DMS 273 (cell line): ENCODE results near the gene TSBP1.
"Not testable (repeated sequence)": the region's sequence is repeated elsewhere in the genome, so short reads cannot be mapped to it uniquely, and the experiment has no call there.

Experiments
- DNase-seq: peaks from one replicate; lab custom pipeline; 2025; ENCODE audit not compliant: unreplicated experiment; lab: John Stamatoyannopoulos, UW

TSBP1 gene

GRCh38 chr6:32375739-32376529 lies 4.2 kb upstream of the TSBP1 start:
- DNase-seq = no peak

GRCh38 chr6:32371229-32371628 lies 474 bp downstream of the TSBP1 start:
- DNase-seq = no peak

GRCh38 chr6:32370505-32370904 lies 1.2 kb downstream of the TSBP1 start:
- DNase-seq = no peak

- DNase-seq = no peak
Measured at GRCh38 chr6:32369660-32370059, 2.0 kb downstream of the TSBP1 start.

GRCh38 chr6:32367644-32368043 lies 4.1 kb downstream of the TSBP1 start:
- DNase-seq = no peak

GRCh38 chr6:32359225-32359624 lies 12.5 kb downstream of the TSBP1 start:
- DNase-seq = not testable (repeated sequence)

GRCh38 chr6:32358548-32358947 lies 13.2 kb downstream of the TSBP1 start:
- not testable (repeated sequence) for DNase-seq

GRCh38 chr6:32355018-32355417 lies 16.7 kb downstream of the TSBP1 start:
- DNase-seq = no peak

GRCh38 chr6:32353348-32353747 lies 18.4 kb downstream of the TSBP1 start:
- DNase-seq = no peak

GRCh38 chr6:32340242-32340641 lies 31.5 kb downstream of the TSBP1 start:
- no peak for DNase-seq

GRCh38 chr6:32337186-32337805 lies 34.4 kb downstream of the TSBP1 start:
- no peak for DNase-seq

GRCh38 chr6:32332433-32332832 lies 39.3 kb downstream of the TSBP1 start:
- DNase-seq = no peak

- DNase-seq = no peak
Measured at GRCh38 chr6:32329141-32329540, 42.6 kb downstream of the TSBP1 start.

- DNase-seq = no peak
Measured at GRCh38 chr6:32327103-32327502, 44.6 kb downstream of the TSBP1 start.

GRCh38 chr6:32318501-32318900 lies 53.2 kb downstream of the TSBP1 start:
- DNase-seq = no peak

- no peak for DNase-seq
Measured at GRCh38 chr6:32317541-32317940, 54.2 kb downstream of the TSBP1 start.

GRCh38 chr6:32313964-32314363 lies 57.7 kb downstream of the TSBP1 start:
- DNase-seq = no peak

- DNase-seq = no peak
Measured at GRCh38 chr6:32298632-32299336, 72.9 kb downstream of the TSBP1 start.

- not testable (repeated sequence) for DNase-seq
Measured at GRCh38 chr6:32294980-32295379, 76.7 kb downstream of the TSBP1 start.

- DNase-seq = no peak
Measured at GRCh38 chr6:32294566-32294965, 77.1 kb downstream of the TSBP1 start.

- no peak for DNase-seq
Measured at GRCh38 chr6:32293695-32294094, 78.0 kb downstream of the TSBP1 start.

GRCh38 chr6:32291543-32291942 lies 80.2 kb downstream of the TSBP1 start:
- no peak for DNase-seq
